Measurements from ENCODE around the gene PITHD1.

GRCh38 chr1:23742670-23743286 lies 35.4 kb upstream of the PITHD1 start:
- TF ChIP-seq, protein P1, sequence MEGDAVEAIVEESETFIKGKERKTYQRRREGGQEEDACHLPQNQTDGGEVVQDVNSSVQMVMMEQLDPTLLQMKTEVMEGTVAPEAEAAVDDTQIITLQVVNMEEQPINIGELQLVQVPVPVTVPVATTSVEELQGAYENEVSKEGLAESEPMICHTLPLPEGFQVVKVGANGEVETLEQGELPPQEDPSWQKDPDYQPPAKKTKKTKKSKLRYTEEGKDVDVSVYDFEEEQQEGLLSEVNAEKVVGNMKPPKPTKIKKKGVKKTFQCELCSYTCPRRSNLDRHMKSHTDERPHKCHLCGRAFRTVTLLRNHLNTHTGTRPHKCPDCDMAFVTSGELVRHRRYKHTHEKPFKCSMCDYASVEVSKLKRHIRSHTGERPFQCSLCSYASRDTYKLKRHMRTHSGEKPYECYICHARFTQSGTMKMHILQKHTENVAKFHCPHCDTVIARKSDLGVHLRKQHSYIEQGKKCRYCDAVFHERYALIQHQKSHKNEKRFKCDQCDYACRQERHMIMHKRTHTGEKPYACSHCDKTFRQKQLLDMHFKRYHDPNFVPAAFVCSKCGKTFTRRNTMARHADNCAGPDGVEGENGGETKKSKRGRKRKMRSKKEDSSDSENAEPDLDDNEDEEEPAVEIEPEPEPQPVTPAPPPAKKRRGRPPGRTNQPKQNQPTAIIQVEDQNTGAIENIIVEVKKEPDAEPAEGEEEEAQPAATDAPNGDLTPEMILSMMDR (IDR thresholded peaks at IDR 0.05): no peak
- TF ChIP-seq POLR2A (IDR thresholded peaks at IDR 0.05): no peak
